ENCODE data around the gene LCA5.
A peak's percentile ranks its signal among the peaks of the same experiment; 100 is the strongest.
"Not testable (repeated sequence)": the region's sequence is repeated elsewhere in the genome, so short reads cannot be mapped to it uniquely, and the experiment has no call there.

The LCA5 gene

DNA sequence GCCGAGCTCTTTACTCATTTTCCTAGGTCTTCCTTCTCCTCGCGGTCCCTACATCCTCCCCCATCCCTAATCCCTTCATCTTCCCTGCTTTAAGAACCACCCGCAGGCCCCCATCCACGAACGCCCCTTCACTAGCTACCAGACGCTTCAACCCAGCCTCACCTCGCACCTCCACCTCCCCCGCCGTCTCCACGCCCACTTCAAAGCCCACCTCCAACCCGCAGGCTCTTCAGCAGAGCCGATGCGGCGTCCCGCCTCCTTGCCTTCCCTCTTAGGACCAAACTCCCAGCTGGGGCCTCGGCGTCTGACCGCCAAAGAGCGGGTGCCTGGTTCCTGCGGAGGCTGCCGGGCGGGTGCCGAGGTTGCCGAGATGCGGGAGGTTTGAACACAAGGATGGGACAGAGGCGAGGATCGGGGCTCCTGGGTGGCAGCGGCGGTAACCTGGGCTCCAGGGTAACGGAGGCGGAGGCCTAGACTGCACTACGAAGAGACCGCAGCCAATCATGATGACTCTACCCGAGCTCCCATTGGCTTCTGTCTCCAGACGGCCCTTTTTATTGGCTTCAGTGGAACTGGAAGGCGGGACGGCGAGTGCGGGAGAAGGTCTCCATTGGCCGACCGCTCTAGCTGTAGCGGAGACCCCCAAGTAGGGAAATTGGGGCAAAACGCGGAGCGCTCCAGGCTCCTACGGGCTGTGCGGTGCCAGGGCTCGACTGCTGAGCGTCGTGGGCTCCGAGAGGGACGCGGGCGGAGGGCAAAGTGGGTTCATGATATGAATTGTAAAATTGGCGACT, at the start of gene LCA5:
Gene LCA5 (minus strand): TSS at position 477 of the 794 bp plus-strand sequence. CDS start 18,536 bp downstream, outside the sequence.
- DNase-seq (ENCODE audit: insufficient read length, low spot score) = peak; percentile 87
- FAIRE-seq = peak; percentile 65

- no peak for FAIRE-seq
- DNase-seq (ENCODE audit: insufficient read length, low spot score) = peak; percentile 15
Measured at GRCh38 chr6:79586548-79586947, 49.3 kb upstream of the LCA5 start.

DNA sequence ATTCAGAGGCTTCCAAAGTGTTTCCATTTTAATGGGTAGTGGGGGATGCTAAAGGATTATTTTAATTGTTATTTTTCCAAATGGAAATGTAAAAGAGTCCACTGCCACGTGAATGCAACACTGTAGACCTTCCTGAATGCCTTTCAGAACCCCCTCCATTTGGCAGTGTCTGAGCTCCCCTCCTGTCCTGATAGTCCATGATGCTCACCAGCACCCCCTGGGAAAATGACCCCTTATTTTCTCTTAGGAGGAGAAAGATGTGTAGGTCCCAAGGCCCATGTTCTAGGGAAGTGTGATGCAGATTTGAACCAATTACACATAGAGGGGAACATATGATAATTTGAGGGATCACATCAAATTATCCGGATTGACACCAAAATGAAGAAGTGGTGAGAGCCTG, 47.1 kb upstream of the LCA5 start:
- DNase-seq (ENCODE audit: insufficient read length, low spot score) (no peak), FAIRE-seq (no peak)

DNA sequence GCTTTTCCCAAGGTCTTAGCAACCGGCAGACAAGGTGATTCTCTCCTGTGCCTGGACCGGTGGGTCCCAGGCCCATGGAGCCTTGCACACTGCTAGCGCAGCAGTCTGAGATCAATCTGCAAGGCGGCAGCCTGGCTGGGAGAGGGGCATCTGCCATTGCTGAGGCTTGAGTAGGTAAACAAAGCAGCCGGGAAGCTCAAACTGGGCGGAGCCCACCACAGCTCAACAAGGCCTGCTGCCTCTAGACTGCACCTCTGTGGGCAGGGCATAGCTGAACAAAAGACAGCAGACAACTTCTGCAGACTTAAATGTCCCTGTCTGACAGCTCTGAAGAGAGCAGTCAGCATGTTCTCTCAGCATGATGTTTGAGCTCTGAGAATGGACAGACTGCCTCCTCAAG, 40.7 kb upstream of the LCA5 start:
- not testable (repeated sequence) for DNase-seq (ENCODE audit: insufficient read length, low spot score); FAIRE-seq

DNA sequence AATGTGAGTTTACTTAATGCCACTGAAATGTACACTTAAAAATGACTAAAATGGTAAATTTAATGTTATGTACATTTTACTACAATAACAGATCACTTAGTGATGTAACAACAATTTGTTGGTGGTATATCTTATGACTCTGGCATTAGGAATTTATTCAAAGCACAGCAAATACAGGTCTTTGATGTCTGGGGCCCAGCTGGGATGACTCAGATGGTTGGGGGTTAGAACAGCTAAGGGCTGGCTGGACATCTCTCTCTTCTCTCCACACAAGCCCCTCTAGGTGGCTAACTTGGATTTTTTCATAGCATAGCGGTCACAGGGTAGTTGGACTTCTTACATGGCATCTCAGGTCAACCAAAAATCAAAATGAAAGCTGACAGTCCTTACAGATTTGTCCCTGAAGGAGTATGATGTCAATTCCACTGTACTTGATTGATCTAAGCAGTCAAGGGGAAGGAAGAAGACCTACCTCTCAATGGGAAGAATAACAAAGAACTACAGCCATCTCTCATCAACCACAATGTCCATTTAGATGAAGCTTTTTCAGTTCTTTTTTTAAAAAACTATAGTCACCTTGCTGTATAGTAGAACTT, 37.5 kb upstream of the LCA5 start:
- FAIRE-seq (no peak), DNase-seq (ENCODE audit: insufficient read length, low spot score) (peak; percentile 56)

- DNase-seq (ENCODE audit: insufficient read length, low spot score) (no peak), FAIRE-seq (no peak)
Measured at GRCh38 chr6:79574174-79574573, 36.9 kb upstream of the LCA5 start.

DNA sequence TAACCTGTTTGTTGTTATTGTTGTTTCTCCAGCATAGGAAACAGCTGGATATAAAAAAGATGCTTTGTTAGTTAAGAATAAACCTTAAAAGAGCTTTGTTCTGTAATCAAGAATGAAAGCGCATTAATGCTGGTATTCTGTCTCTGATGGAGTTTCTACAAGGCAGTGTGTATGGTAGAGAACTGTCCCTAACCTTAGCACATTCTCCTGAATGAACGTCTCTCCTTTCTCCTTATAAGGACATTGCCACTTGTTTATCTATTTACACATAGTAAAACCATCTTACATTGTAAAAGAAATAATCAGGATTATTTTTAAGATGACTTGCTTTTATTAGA, 33.8 kb upstream of the LCA5 start:
- DNase-seq (ENCODE audit: insufficient read length, low spot score) (no peak), FAIRE-seq (no peak)

DNA sequence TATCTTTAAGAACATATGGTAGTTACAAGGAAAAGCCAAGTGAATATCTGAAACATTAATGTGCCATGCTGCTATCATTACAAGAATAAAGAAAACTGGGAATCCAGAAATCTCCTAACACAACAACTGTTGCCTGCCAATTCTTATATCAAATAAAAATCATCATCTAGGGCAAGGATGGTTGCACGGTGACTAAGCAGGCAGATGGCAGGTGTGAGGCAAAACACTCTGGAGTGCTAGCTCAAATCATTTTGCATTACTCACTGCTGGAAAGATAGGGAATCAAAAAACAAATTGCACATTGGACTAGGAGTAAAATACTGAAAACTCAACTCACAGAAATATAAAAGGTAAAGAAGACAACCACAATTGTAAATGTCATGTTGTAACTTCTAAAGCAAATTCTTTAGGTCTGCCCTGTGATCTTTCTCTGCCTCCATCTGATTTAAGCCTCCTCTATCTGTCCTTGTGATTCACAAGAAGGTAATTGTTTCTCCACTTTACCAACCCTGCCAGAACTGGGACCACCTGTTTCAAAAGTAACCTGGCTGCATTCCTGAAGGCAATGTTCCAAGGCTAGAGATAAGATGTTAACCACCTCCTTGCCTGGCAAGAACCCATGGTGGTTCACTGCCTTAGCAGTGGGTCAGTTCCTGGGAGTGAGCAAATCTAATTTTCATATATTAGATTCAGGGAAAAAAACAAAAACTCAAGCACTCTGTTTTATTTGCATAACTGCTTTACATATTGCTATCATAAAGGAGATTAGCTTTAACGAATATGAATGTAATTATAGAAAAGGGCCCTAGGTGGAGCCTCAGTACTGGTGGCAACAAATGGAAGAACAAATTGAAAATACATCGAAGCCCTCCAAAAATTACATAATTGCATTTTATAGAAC, 33.1 kb upstream of the LCA5 start:
- FAIRE-seq (no peak), DNase-seq (ENCODE audit: insufficient read length, low spot score) (peak; percentile 17)

- FAIRE-seq = no peak
- no peak for DNase-seq (ENCODE audit: insufficient read length, low spot score)
Measured at GRCh38 chr6:79568996-79569395, 31.8 kb upstream of the LCA5 start.

DNA sequence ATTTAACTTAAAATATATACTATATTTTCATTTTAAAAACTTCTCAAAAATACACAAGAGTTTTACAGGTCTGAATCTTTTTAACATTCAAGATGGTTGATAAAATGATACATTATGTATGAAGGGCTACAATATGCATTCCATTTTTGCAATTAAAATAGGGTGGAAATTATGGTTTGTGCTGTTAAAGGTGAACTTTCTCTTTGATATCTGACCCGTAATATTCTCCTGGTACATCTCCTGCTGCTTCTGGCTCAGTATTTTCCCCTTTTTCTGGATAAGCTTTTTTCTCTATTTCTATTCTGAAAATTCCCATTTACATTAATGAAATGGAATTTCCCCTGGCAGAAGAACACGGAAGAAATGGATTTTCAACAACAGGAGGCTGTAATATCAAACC, 27.4 kb upstream of the LCA5 start:
- FAIRE-seq (no peak), DNase-seq (ENCODE audit: insufficient read length, low spot score) (no peak)

DNA sequence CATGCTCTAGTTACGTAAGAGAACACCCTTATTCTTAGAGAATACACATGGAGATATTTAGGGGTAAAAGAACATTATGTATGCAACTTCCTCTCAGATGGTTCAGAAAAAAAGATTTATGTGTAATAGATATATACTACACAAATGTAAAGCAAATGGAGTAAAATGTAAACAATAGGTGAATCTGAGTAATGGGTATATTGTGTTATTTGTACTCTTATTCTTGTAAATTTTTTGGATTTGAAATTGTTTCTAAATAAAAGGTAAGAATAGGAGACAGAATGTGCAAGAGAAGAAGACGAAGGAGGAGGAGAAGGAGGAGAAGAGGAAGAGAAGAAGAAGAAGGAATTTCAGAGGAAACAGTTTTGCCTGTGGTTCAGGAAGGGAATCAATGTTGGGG, 22.5 kb upstream of the LCA5 start:
- FAIRE-seq = no peak
- no peak for DNase-seq (ENCODE audit: insufficient read length, low spot score)

GRCh38 chr6:79557673-79558467, 20.6 kb upstream of the LCA5 start:
- FAIRE-seq (no peak), DNase-seq (ENCODE audit: insufficient read length, low spot score) (no peak)

- FAIRE-seq (no peak), DNase-seq (ENCODE audit: insufficient read length, low spot score) (no peak)
Measured at GRCh38 chr6:79554305-79554704, 17.1 kb upstream of the LCA5 start.

GRCh38 chr6:79551401-79551800, 14.2 kb upstream of the LCA5 start:
- no peak for FAIRE-seq
- DNase-seq (ENCODE audit: insufficient read length, low spot score) = no peak

- DNase-seq (ENCODE audit: insufficient read length, low spot score) (no peak), FAIRE-seq (no peak)
Measured at GRCh38 chr6:79548304-79548703, 11.1 kb upstream of the LCA5 start.

DNA sequence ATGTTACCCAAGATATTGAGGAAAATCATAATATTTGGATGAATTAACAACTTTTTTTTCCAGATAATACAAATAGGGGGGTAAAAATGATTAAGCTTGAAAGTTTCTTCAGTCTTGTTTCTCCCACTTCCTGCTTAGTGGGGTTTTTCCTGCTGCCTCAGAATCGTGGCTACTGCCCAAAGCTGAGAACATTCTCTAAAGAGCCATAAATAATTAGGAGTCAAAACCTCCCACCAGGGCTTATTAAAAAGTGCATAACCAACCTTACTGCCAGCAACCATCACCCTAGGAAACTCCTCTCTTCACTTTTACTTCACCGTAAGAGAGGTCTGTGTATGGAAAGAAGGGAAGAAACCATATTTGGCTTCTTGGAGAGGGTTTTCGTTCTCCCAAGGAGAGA, 9.0 kb upstream of the LCA5 start:
- no peak for DNase-seq (ENCODE audit: insufficient read length, low spot score)
- FAIRE-seq = no peak

DNA sequence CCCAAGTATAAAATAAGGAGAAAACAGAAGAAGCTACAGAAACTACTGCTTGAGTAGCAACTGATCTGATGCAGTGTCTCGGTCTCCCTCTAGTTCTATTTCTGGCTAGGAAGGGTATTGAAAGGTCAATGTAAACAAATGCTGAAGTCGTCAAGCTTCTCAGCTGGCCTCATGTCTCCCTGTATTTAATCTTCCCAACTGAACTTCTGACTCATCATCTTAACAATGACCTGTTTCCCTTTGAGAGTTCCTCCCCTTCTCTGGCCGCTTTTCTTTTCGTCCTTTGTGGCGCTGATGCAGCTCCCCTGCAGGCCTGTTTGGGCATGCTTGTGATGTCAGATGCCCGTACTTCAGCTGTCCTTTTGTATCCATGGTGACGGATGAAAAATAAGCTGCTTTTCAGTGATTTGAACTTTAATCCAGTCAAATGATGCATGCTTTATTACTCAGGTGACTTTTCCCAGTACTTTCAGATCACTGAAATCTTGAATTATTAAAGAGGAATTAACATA, 7.8 kb upstream of the LCA5 start:
- FAIRE-seq (peak; percentile 96), DNase-seq (ENCODE audit: insufficient read length, low spot score) (peak; percentile 83)

DNA sequence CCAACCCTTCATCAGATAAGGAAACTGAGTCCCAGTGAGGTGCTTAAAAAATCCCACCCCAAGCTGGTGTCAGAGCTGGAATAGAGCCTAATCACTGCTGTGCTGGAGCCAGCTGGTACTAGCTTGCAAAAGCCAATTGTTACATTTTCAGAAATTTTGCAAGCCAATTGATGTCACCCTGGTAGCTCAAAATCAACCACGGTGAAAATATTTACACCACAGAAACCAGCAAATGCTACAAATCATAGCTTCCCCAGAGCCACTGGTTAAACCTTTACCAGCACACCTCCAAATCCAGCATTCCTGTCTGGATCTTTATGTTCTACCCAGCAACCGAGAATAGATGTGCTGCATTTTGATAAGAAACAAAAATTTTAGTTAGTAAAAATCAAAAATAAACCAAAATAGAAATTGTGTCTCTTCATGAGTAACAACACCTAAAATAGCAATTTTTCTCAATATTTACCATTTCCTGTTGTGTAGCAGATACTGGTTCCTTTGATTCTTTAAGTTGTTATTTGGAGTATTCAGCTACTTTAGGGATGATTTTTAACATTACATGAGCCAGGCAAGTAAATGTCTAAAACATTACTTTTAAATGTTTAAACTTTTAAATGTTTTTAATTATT, 7.2 kb upstream of the LCA5 start:
- DNase-seq (ENCODE audit: insufficient read length, low spot score) (no peak), FAIRE-seq (no peak)

- DNase-seq (ENCODE audit: insufficient read length, low spot score) (no peak), FAIRE-seq (no peak)
Measured at GRCh38 chr6:79543886-79544285, 6.7 kb upstream of the LCA5 start.

- DNase-seq (ENCODE audit: insufficient read length, low spot score) (no peak), FAIRE-seq (no peak)
Measured at GRCh38 chr6:79543411-79543810, 6.2 kb upstream of the LCA5 start.
